B cell (primary cell): ENCODE data around the gene EYS. TPM values are rescaled to one million over a fixed set of nuclear protein-coding genes. Genes with fewer than 3 reads are reported as not detected.

ENCODE experiments used
- ATAC-seq: fragments of 200-7000 bp; cut with Tn5 transposase; one replicate; pipeline ENCODE4 v1.10.0; 2021; ENCODE audit warnings: low read depth, mild to moderate bottlenecking, moderate number of reproducible peaks, moderate library complexity
- CTCF ChIA-PET: fragments of 350-600 bp; sonication (Branson Sonifier 250); formaldehyde crosslinking; loops from one replicate; lab custom pipeline; 2021; ENCODE audit warnings: antibody characterized with exemption, inconsistent platforms; lab: Charles Lee
- POLR2A ChIA-PET: fragments of 350-600 bp; sonication (Branson Sonifier 250); formaldehyde crosslinking; loops from one replicate; lab custom pipeline; 2021; ENCODE audit warnings: antibody characterized with exemption; lab: Charles Lee
- DNase-seq: peaks from one replicate; pipeline ENCODE4 v3.0.0; 2013
- H2AFZ ChIP-seq: 2 replicates; pipeline ENCODE4 v1.6.1; 2012; ENCODE audit warnings: mild to moderate bottlenecking, low read depth, low read length; ENCODE audit not compliant: insufficient read depth, poor library complexity, severe bottlenecking
- H3K27ac ChIP-seq, 2 donors: 1 replicate in 1 of 2; 2 replicates in 1 of 2; pipeline ENCODE4 v1.5.1; 2012 to 2013; ENCODE audit warnings: low read length in 2 of 2, mild to moderate bottlenecking in 2 of 2, moderate library complexity in 1 of 2
- H3K27me3 ChIP-seq, 4 experiments: fragments of 200-600 bp in 1 of 4; sonication (generic) in 1 of 4; replicated peaks in 1 of 4; 1 replicate in 2 of 4; 2 replicates in 2 of 4; pipeline versions ENCODE4 v1.6.1 to v1.7.0; 2013 to 2016; ENCODE audit warnings: low read length in 3 of 4, mild to moderate bottlenecking in 2 of 4, mixed read lengths in 1 of 4, moderate library complexity in 1 of 4; ENCODE audit not compliant: insufficient read depth in 4 of 4, control insufficient read depth in 3 of 4; ENCODE audit errors: control extremely low read depth in 1 of 4
- H3K36me3 ChIP-seq, 2 experiments: replicated peaks in 1 of 2; 1 replicate in 1 of 2; 2 replicates in 1 of 2; pipeline versions ENCODE4 v1.6.1 to v1.7.1; 2013; ENCODE audit warnings: low read length in 1 of 2; ENCODE audit not compliant: insufficient read depth in 2 of 2, control insufficient read depth in 1 of 2; ENCODE audit errors: control extremely low read depth in 1 of 2, extremely low read depth in 1 of 2
- H3K4me1 ChIP-seq, 2 donors: fragments of 200-600 bp in 1 of 2; sonication (generic) in 1 of 2; 1 replicate in 1 of 2; 2 replicates in 1 of 2; pipeline versions ENCODE4 v1.5.1 to v1.6.1; 2013 to 2017; ENCODE audit warnings: low read length in 2 of 2; ENCODE audit not compliant: control insufficient read depth in 2 of 2, insufficient read depth in 2 of 2
- H3K4me2 ChIP-seq: replicated peaks from 2 replicates; pipeline ENCODE3; 2012; ENCODE audit warnings: mild to moderate bottlenecking, low read depth, low read length; ENCODE audit not compliant: poor library complexity, severe bottlenecking
- H3K4me3 ChIP-seq, 5 experiments: fragments of 200-600 bp in 1 of 5; sonication (generic) in 1 of 5; 1 replicate in 3 of 5; 2 replicates in 2 of 5; pipeline versions ENCODE4 v1.5.1 to v1.7.0; 2011 to 2016; ENCODE audit warnings: low read length in 4 of 5, mild to moderate bottlenecking in 4 of 5, low read depth in 2 of 5, control low read depth in 1 of 5, moderate library complexity in 1 of 5; ENCODE audit not compliant: insufficient read depth in 1 of 5; ENCODE audit errors: control extremely low read depth in 1 of 5, extremely low read depth in 1 of 5
- H3K79me2 ChIP-seq: fragments of 200-600 bp; sonication (generic); one replicate; pipeline ENCODE4 v1.6.0; 2016; ENCODE audit warnings: low read length; ENCODE audit not compliant: control insufficient read depth, insufficient read depth
- H3K9ac ChIP-seq: fragments of 200-600 bp; sonication (generic); 2 replicates; pipeline ENCODE4 v1.6.1; 2017; ENCODE audit warnings: mild to moderate bottlenecking, low read length, moderate library complexity
- H3K9me3 ChIP-seq, 3 donors: one replicate each; pipeline versions ENCODE4 v1.6.1 to v1.7.1; 2013; ENCODE audit warnings: low read length in 2 of 3; ENCODE audit not compliant: control insufficient read depth in 2 of 3, insufficient read depth in 1 of 3; ENCODE audit errors: control extremely low read depth in 1 of 3
- H4K20me1 ChIP-seq: 2 replicates; pipeline ENCODE4 v1.6.0; 2012; ENCODE audit warnings: mild to moderate bottlenecking, low read length; ENCODE audit not compliant: insufficient read depth, control insufficient read depth, poor library complexity, severe bottlenecking
- H3K27ac Mint-ChIP-seq: one replicate; pipeline ENCODE4 v1.8.0; 2021; ENCODE audit warnings: mixed read lengths
- H3K27me3 Mint-ChIP-seq: one replicate; pipeline ENCODE4 v1.8.0; 2021; ENCODE audit warnings: mixed read lengths
- H3K4me1 Mint-ChIP-seq: one replicate; pipeline ENCODE4 v1.8.0; 2021; ENCODE audit warnings: mixed read lengths
- H3K4me3 Mint-ChIP-seq: one replicate; pipeline ENCODE4 v1.8.0; 2021; ENCODE audit warnings: mixed read lengths
- H3K9me3 Mint-ChIP-seq: one replicate; pipeline ENCODE4 v1.8.0; 2022; ENCODE audit warnings: mixed read lengths; ENCODE audit not compliant: insufficient read depth
- EZH2 ChIP-seq: IDR thresholded peaks from 2 replicates; pipeline ENCODE4 v1.6.1; 2012; ENCODE audit warnings: borderline replicate concordance, low read depth, mild to moderate bottlenecking, moderate library complexity, low read length; ENCODE audit not compliant: insufficient read depth, poor library complexity, severe bottlenecking
- WGBS: methylation state at CpG from one replicate; pipeline ENCODE4 v1.1.5; 2013; ENCODE audit warnings: missing lambda C conversion rate; ENCODE audit not compliant: insufficient coverage; 5-methylcytosine and 5-hydroxymethylcytosine counted together
- intact Hi-C: fragments of 100-400 bp; cut with micrococcal nuclease; formaldehyde crosslinking; loops from one replicate; pipeline ENCODE4 v1.10.0; 2022
- polyA plus RNA-seq: library from polyadenylated mRNA; depleted of rRNA; stranded (reverse); fragments of >200 nt; gene quantifications from 2 replicates; pipeline ENCODE4 v1.2.3, GENCODE V29; 2012
- total RNA-seq, 2 donors: library from RNA; stranded (reverse); fragments of 120-200 nt in 1 of 2; gene quantifications; 1 replicate in 1 of 2; 2 replicates in 1 of 2; pipeline versions ENCODE4 v1.2.3 to v1.2.4, GENCODE V29; 2013 to 2022
- TF ChIP-seq, protein P1 (sequence below): fragments of 200-600 bp; IDR thresholded peaks from one replicate; pipeline ENCODE4 v1.8.0; 2022; ENCODE audit warnings: antibody characterized with exemption, mild to moderate bottlenecking

EYS gene
- total and polyA plus RNA-seq, 2 donors (not counting 1 experiment from before 2014, with no cell fraction given): not detected

GRCh38 chr6:64334636-64335035 lies 1372.4 kb downstream of the EYS start:
- no peak for ATAC-seq

GRCh38 chr6:64330694-64331307 lies 1376.2 kb downstream of the EYS start:
- ChIA-PET CTCF (no interaction called here), POLR2A (no interaction called here)
- Histone ChIP-seq H3K27me3 (no peaks in the 10 kb centered on the region), H3K27ac (no peak overlapping the region), H3K4me3 (no peak overlapping the region), H3K9ac (no peak overlapping the region), H2AFZ (no peak overlapping the region), H3K9me3 (no peaks in the 10 kb centered on the region), H4K20me1 (no peaks in the 10 kb centered on the region), H3K36me3 (no peaks in the 10 kb centered on the region), H3K79me2 (no peaks in the 10 kb centered on the region), H3K4me2 (no peak overlapping the region), H3K4me1 (no peaks in the 10 kb centered on the region)
- TF ChIP-seq, protein P1, sequence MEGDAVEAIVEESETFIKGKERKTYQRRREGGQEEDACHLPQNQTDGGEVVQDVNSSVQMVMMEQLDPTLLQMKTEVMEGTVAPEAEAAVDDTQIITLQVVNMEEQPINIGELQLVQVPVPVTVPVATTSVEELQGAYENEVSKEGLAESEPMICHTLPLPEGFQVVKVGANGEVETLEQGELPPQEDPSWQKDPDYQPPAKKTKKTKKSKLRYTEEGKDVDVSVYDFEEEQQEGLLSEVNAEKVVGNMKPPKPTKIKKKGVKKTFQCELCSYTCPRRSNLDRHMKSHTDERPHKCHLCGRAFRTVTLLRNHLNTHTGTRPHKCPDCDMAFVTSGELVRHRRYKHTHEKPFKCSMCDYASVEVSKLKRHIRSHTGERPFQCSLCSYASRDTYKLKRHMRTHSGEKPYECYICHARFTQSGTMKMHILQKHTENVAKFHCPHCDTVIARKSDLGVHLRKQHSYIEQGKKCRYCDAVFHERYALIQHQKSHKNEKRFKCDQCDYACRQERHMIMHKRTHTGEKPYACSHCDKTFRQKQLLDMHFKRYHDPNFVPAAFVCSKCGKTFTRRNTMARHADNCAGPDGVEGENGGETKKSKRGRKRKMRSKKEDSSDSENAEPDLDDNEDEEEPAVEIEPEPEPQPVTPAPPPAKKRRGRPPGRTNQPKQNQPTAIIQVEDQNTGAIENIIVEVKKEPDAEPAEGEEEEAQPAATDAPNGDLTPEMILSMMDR: peak; percentile 9
- TF ChIP-seq EZH2: no peak
- ATAC-seq (no peak), DNase-seq (peak; percentile 3)
- Mint-ChIP-seq H3K9me3 (no peaks in the 10 kb centered on the region), H3K4me3 (no peak overlapping the region), H3K27ac (no peak overlapping the region), H3K27me3 (no peaks in the 10 kb centered on the region), H3K4me1 (no peaks in the 10 kb centered on the region)
- intact Hi-C loops: no loop called here
- WGBS: 0% methylated on average over 3 of the region's 5 CpGs

More at GRCh38 chr6:64334636-64335035, 1372.4 kb downstream of the EYS start:
- Histone ChIP-seq H3K36me3 (no peaks in the 10 kb centered on the region), H3K79me2 (no peaks in the 10 kb centered on the region), H3K4me3 (no peak overlapping the region), H3K27me3 (no peaks in the 10 kb centered on the region), H3K9ac (no peak overlapping the region), H3K4me1 (no peaks in the 10 kb centered on the region), H2AFZ (no peak overlapping the region), H3K9me3 (no peaks in the 10 kb centered on the region), H3K4me2 (no peak overlapping the region), H4K20me1 (no peaks in the 10 kb centered on the region), H3K27ac (no peak overlapping the region)
- no peaks in the 10 kb centered on the region for H3K4me1 Mint-ChIP-seq
- intact Hi-C loops: no loop called here
- no CpG with 5 or more reads among the region's 1 CpG for WGBS
- H3K27me3 Mint-ChIP-seq: no peaks in the 10 kb centered on the region
- no peak for TF ChIP-seq EZH2
- TF ChIP-seq, protein P1: no peak
- no peak overlapping the region for H3K4me3 Mint-ChIP-seq
- DNase-seq: no peak
- H3K9me3 Mint-ChIP-seq: peaks cover 2% of the 10 kb centered on the region
- ChIA-PET CTCF (no interaction called here), POLR2A (no interaction called here)
- H3K27ac Mint-ChIP-seq: no peak overlapping the region
